B cell (primary cell): ENCODE results near the gene XRCC6. TPM values are rescaled to one million over a fixed set of nuclear protein-coding genes. Genes with fewer than 3 reads are reported as not detected.
"Not testable (repeated sequence)": the region's sequence is repeated elsewhere in the genome, so short reads cannot be mapped to it uniquely, and the experiment has no call there.

Experiments used
- ATAC-seq: fragments of 200-7000 bp; cut with Tn5 transposase; one replicate; pipeline ENCODE4 v1.10.0; 2021; ENCODE audit warnings: low read depth, mild to moderate bottlenecking, moderate number of reproducible peaks, moderate library complexity
- CTCF ChIA-PET: fragments of 350-600 bp; sonication (Branson Sonifier 250); formaldehyde crosslinking; loops from one replicate; lab custom pipeline; 2021; ENCODE audit warnings: antibody characterized with exemption, inconsistent platforms; lab: Charles Lee
- POLR2A ChIA-PET: fragments of 350-600 bp; sonication (Branson Sonifier 250); formaldehyde crosslinking; loops from one replicate; lab custom pipeline; 2021; ENCODE audit warnings: antibody characterized with exemption; lab: Charles Lee
- DNase-seq: peaks from one replicate; pipeline ENCODE4 v3.0.0; 2013
- H2AFZ ChIP-seq: 2 replicates; pipeline ENCODE4 v1.6.1; 2012; ENCODE audit warnings: mild to moderate bottlenecking, low read depth, low read length; ENCODE audit not compliant: insufficient read depth, poor library complexity, severe bottlenecking
- H3K27ac ChIP-seq, 2 donors: 1 replicate in 1 of 2; 2 replicates in 1 of 2; pipeline ENCODE4 v1.5.1; 2012 to 2013; ENCODE audit warnings: low read length in 2 of 2, mild to moderate bottlenecking in 2 of 2, moderate library complexity in 1 of 2
- H3K27me3 ChIP-seq, 4 experiments: fragments of 200-600 bp in 1 of 4; sonication (generic) in 1 of 4; replicated peaks in 1 of 4; 1 replicate in 2 of 4; 2 replicates in 2 of 4; pipeline versions ENCODE4 v1.6.1 to v1.7.0; 2013 to 2016; ENCODE audit warnings: low read length in 3 of 4, mild to moderate bottlenecking in 2 of 4, mixed read lengths in 1 of 4, moderate library complexity in 1 of 4; ENCODE audit not compliant: insufficient read depth in 4 of 4, control insufficient read depth in 3 of 4; ENCODE audit errors: control extremely low read depth in 1 of 4
- H3K36me3 ChIP-seq, 2 experiments: replicated peaks in 1 of 2; 1 replicate in 1 of 2; 2 replicates in 1 of 2; pipeline versions ENCODE4 v1.6.1 to v1.7.1; 2013; ENCODE audit warnings: low read length in 1 of 2; ENCODE audit not compliant: insufficient read depth in 2 of 2, control insufficient read depth in 1 of 2; ENCODE audit errors: control extremely low read depth in 1 of 2, extremely low read depth in 1 of 2
- H3K4me1 ChIP-seq, 2 donors: fragments of 200-600 bp in 1 of 2; sonication (generic) in 1 of 2; 1 replicate in 1 of 2; 2 replicates in 1 of 2; pipeline versions ENCODE4 v1.5.1 to v1.6.1; 2013 to 2017; ENCODE audit warnings: low read length in 2 of 2; ENCODE audit not compliant: control insufficient read depth in 2 of 2, insufficient read depth in 2 of 2
- H3K4me2 ChIP-seq: replicated peaks from 2 replicates; pipeline ENCODE3; 2012; ENCODE audit warnings: mild to moderate bottlenecking, low read depth, low read length; ENCODE audit not compliant: poor library complexity, severe bottlenecking
- H3K4me3 ChIP-seq, 5 experiments: fragments of 200-600 bp in 1 of 5; sonication (generic) in 1 of 5; 1 replicate in 3 of 5; 2 replicates in 2 of 5; pipeline versions ENCODE4 v1.5.1 to v1.7.0; 2011 to 2016; ENCODE audit warnings: low read length in 4 of 5, mild to moderate bottlenecking in 4 of 5, low read depth in 2 of 5, control low read depth in 1 of 5, moderate library complexity in 1 of 5; ENCODE audit not compliant: insufficient read depth in 1 of 5; ENCODE audit errors: control extremely low read depth in 1 of 5, extremely low read depth in 1 of 5
- H3K79me2 ChIP-seq: fragments of 200-600 bp; sonication (generic); one replicate; pipeline ENCODE4 v1.6.0; 2016; ENCODE audit warnings: low read length; ENCODE audit not compliant: control insufficient read depth, insufficient read depth
- H3K9ac ChIP-seq: fragments of 200-600 bp; sonication (generic); 2 replicates; pipeline ENCODE4 v1.6.1; 2017; ENCODE audit warnings: mild to moderate bottlenecking, low read length, moderate library complexity
- H3K9me3 ChIP-seq, 3 donors: one replicate each; pipeline versions ENCODE4 v1.6.1 to v1.7.1; 2013; ENCODE audit warnings: low read length in 2 of 3; ENCODE audit not compliant: control insufficient read depth in 2 of 3, insufficient read depth in 1 of 3; ENCODE audit errors: control extremely low read depth in 1 of 3
- H4K20me1 ChIP-seq: 2 replicates; pipeline ENCODE4 v1.6.0; 2012; ENCODE audit warnings: mild to moderate bottlenecking, low read length; ENCODE audit not compliant: insufficient read depth, control insufficient read depth, poor library complexity, severe bottlenecking
- H3K27ac Mint-ChIP-seq: one replicate; pipeline ENCODE4 v1.8.0; 2021; ENCODE audit warnings: mixed read lengths
- H3K27me3 Mint-ChIP-seq: one replicate; pipeline ENCODE4 v1.8.0; 2021; ENCODE audit warnings: mixed read lengths
- H3K4me1 Mint-ChIP-seq: one replicate; pipeline ENCODE4 v1.8.0; 2021; ENCODE audit warnings: mixed read lengths
- H3K4me3 Mint-ChIP-seq: one replicate; pipeline ENCODE4 v1.8.0; 2021; ENCODE audit warnings: mixed read lengths
- H3K9me3 Mint-ChIP-seq: one replicate; pipeline ENCODE4 v1.8.0; 2022; ENCODE audit warnings: mixed read lengths; ENCODE audit not compliant: insufficient read depth
- EZH2 ChIP-seq: IDR thresholded peaks from 2 replicates; pipeline ENCODE4 v1.6.1; 2012; ENCODE audit warnings: borderline replicate concordance, low read depth, mild to moderate bottlenecking, moderate library complexity, low read length; ENCODE audit not compliant: insufficient read depth, poor library complexity, severe bottlenecking
- WGBS: methylation state at CpG from one replicate; pipeline ENCODE4 v1.1.5; 2013; ENCODE audit warnings: missing lambda C conversion rate; ENCODE audit not compliant: insufficient coverage; 5-methylcytosine and 5-hydroxymethylcytosine counted together
- intact Hi-C: fragments of 100-400 bp; cut with micrococcal nuclease; formaldehyde crosslinking; loops from one replicate; pipeline ENCODE4 v1.10.0; 2022
- polyA plus RNA-seq: library from polyadenylated mRNA; depleted of rRNA; stranded (reverse); fragments of >200 nt; gene quantifications from 2 replicates; pipeline ENCODE4 v1.2.3, GENCODE V29; 2012
- total RNA-seq, 2 donors: library from RNA; stranded (reverse); fragments of 120-200 nt in 1 of 2; gene quantifications; 1 replicate in 1 of 2; 2 replicates in 1 of 2; pipeline versions ENCODE4 v1.2.3 to v1.2.4, GENCODE V29; 2013 to 2022
- TF ChIP-seq, protein P1 (sequence below): fragments of 200-600 bp; IDR thresholded peaks from one replicate; pipeline ENCODE4 v1.8.0; 2022; ENCODE audit warnings: antibody characterized with exemption, mild to moderate bottlenecking

XRCC6 gene
- total and polyA plus RNA-seq, 2 donors (not counting 1 experiment from before 2014, with no cell fraction given), result 55.4 to 180 TPM

DNA sequence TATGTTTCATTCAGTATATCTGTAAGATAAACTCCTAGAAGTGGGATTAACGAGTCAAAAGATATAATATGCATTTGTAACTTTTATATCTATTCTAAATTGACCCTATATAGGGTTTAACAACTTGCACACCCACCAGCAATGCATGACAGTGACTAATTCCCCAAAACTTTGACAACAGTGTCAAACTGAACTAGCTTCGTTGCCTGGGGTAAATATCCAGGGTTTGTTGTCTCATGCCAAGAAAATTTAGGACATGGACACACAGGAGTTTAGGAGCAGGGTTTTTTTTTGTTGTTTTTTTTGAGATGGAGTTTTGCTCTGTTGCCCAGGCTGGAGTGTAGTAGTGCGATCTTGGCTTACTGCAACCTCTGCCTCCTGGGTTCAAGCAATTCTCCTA, 62.5 kb downstream of the XRCC6 start:
- Histone ChIP-seq H4K20me1 (peaks cover 42% of the 10 kb centered on the region), H3K4me3 (no peak overlapping the region), H3K79me2 (peaks cover 100% of the 10 kb centered on the region), H3K9ac (no peak overlapping the region), H3K4me2 (no peak overlapping the region), H3K27me3 (no peaks in the 10 kb centered on the region), H3K9me3 (no peaks in the 10 kb centered on the region), H3K4me1 (peaks cover 20 to 28% of the 10 kb centered on the region in 2 donors), H2AFZ (no peak overlapping the region), H3K36me3 (peaks cover 2 to 19% of the 10 kb centered on the region in 2 experiments), H3K27ac (peak overlapping the region in 1 of 2 donors; percentile 92)
- ChIA-PET CTCF (no interaction called here), POLR2A (no interaction called here)
- H3K27ac Mint-ChIP-seq, result no peak overlapping the region
- DNase-seq (no peak), ATAC-seq (no peak)
- peaks cover 28% of the 10 kb centered on the region for H3K4me1 Mint-ChIP-seq
- WGBS, result no CpG with 5 or more reads among the region's 3 CpGs
- H3K4me3 Mint-ChIP-seq, result no peak overlapping the region
- H3K27me3 Mint-ChIP-seq, result no peaks in the 10 kb centered on the region
- no peaks in the 10 kb centered on the region for H3K9me3 Mint-ChIP-seq
- TF ChIP-seq, protein P1, sequence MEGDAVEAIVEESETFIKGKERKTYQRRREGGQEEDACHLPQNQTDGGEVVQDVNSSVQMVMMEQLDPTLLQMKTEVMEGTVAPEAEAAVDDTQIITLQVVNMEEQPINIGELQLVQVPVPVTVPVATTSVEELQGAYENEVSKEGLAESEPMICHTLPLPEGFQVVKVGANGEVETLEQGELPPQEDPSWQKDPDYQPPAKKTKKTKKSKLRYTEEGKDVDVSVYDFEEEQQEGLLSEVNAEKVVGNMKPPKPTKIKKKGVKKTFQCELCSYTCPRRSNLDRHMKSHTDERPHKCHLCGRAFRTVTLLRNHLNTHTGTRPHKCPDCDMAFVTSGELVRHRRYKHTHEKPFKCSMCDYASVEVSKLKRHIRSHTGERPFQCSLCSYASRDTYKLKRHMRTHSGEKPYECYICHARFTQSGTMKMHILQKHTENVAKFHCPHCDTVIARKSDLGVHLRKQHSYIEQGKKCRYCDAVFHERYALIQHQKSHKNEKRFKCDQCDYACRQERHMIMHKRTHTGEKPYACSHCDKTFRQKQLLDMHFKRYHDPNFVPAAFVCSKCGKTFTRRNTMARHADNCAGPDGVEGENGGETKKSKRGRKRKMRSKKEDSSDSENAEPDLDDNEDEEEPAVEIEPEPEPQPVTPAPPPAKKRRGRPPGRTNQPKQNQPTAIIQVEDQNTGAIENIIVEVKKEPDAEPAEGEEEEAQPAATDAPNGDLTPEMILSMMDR, result no peak
- intact Hi-C loops, result no loop called here

DNA sequence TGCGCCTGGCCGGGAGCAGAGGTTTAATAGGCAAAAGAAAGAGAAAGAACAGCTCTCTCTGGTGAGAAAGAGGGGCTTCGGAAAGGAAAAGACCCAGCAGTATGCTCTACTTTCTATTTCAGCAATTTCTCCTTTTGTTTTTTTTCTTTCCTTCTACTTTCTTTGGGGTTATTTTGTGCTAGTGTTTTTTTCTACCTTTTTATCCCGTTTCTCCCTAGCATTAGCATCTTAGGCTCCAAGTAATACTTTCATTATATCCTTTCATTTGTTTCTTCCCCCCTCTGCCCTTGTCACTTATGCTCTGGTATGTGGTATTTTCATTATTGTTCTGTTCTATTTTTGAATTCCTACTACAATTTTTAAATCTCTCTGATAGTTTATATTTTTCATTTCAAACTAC, 63.1 kb downstream of the XRCC6 start:
- Histone ChIP-seq H3K4me1 (peaks cover 20 to 32% of the 10 kb centered on the region in 2 donors), H3K9me3 (no peaks in the 10 kb centered on the region), H2AFZ (no peak overlapping the region), H3K27me3 (no peaks in the 10 kb centered on the region), H3K36me3 (peaks cover 2 to 16% of the 10 kb centered on the region in 2 experiments), H3K27ac (peak overlapping the region in 1 of 2 donors; percentile 26), H3K4me3 (no peak overlapping the region), H3K4me2 (no peak overlapping the region), H3K9ac (no peak overlapping the region), H4K20me1 (peaks cover 36% of the 10 kb centered on the region), H3K79me2 (peaks cover 97% of the 10 kb centered on the region)
- no peak overlapping the region for H3K4me3 Mint-ChIP-seq
- intact Hi-C loops, result no loop called here
- ATAC-seq (no peak), DNase-seq (no peak)
- ChIA-PET POLR2A (no interaction called here), CTCF (no interaction called here)
- H3K9me3 Mint-ChIP-seq, result no peaks in the 10 kb centered on the region
- TF ChIP-seq, protein P1, result no peak
- no peak for TF ChIP-seq EZH2
- peak overlapping the region; percentile 22 for H3K27ac Mint-ChIP-seq
- H3K27me3 Mint-ChIP-seq, result no peaks in the 10 kb centered on the region
- no CpG with 5 or more reads among the region's 4 CpGs for WGBS
- peaks cover 30% of the 10 kb centered on the region for H3K4me1 Mint-ChIP-seq

DNA sequence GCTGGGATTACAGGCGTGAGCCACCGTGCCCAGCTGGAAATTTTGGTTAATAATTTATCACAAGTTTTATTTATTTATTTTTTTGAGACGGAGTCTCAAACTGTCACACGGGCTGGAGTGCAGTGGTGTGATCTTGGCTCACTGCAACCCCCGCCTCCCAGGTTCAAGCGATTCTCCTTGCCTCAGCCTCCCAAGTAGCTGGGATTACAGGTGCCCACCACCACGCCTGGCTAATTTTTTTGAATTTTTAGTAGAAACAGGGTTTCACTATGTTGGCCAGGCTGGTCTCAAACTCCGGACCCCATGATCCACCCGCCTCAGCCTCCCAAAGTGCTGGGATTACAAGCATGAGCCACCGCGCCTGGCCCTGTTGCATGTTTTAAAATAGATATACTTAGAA, 65.8 kb downstream of the XRCC6 start:
- H3K4me3 Mint-ChIP-seq, result peak overlapping the region; percentile 91
- POLR2A ChIA-PET, H2AFZ ChIP-seq, H3K4me3 ChIP-seq, ATAC-seq, H3K27me3 Mint-ChIP-seq, H3K36me3 ChIP-seq, H3K27ac ChIP-seq, H3K9me3 ChIP-seq, H3K27ac Mint-ChIP-seq, H3K9ac ChIP-seq, H3K27me3 ChIP-seq, H3K9me3 Mint-ChIP-seq, DNase-seq: not testable (repeated sequence)
- CTCF ChIA-PET, result interaction anchor here (1.9 to 4.3 kb wide), 2 partner anchors 11 to 254 kb away, joined by 6 to 36 read pairs; partner anchors contain the start of gene MEI1
- peaks cover 37% of the 10 kb centered on the region for H3K4me1 Mint-ChIP-seq
- peak overlapping the region; percentile 94 for H3K4me2 ChIP-seq
- peaks cover 15 to 30% of the 10 kb centered on the region in 2 donors for H3K4me1 ChIP-seq
- peaks cover 70% of the 10 kb centered on the region for H3K79me2 ChIP-seq
- intact Hi-C loops, result loop anchor here (5.0 kb wide), 1 partner anchor 305 kb away; the partner anchor contains the start of gene TEF
- WGBS, result 91% methylated on average over 5 of the region's 11 CpGs
- peaks cover 19% of the 10 kb centered on the region for H4K20me1 ChIP-seq
